ENCODE results near the gene CADPS2. TPM values are rescaled to one million over a fixed set of nuclear protein-coding genes. Genes with fewer than 3 reads are reported as not detected.

Gene CADPS2
- total RNA-seq, 1 donor from 2014 or later: 19.1 TPM

DNA sequence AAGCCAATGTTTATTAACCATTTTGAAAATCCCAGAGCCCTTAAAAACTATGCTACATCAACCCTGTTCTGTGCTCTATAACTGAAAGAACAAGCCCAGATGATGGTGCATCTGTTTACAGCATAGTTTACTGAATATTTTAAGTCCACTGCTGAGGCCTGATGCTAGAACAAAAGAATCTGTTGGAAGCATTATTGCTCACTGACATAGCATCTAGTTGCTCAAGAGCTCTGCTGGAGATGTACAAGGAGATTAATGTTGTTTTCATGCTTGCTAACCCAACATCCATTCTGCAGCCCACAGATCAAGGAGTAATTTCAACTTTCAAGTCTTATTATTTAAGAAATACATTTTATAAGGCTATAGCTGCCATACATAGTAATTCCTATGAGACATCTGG is 400.4 kb downstream of the CADPS2 start:
- Mint-ChIP-seq H3K4me1 (no peaks in the 10 kb centered on the region), H3K36me3 (no peaks in the 10 kb centered on the region), H3K27me3 (ENCODE audit: insufficient read depth, low read depth) (no peaks in the 10 kb centered on the region), H3K27ac (no peak overlapping the region), H3K9me3 (no peaks in the 10 kb centered on the region), H3K4me3 (no peak overlapping the region)
- Histone ChIP-seq H3K4me1 (peaks cover 7% of the 10 kb centered on the region), H3K9me3 (ENCODE audit: low read depth) (no peaks in the 10 kb centered on the region), H3K36me3 (no peaks in the 10 kb centered on the region), H3K4me3 (no peak overlapping the region), H2AFZ (replicated peaks) (no peak overlapping the region), H3K27ac (peak overlapping the region; percentile 2), H3K4me2 (no peak overlapping the region), H3K27me3 (no peaks in the 10 kb centered on the region), H3K9ac (no peak overlapping the region), H3F3A (ENCODE audit: low read depth) (peaks cover 15% of the 10 kb centered on the region), H3K79me2 (ENCODE audit: low read depth) (no peaks in the 10 kb centered on the region), H4K20me1 (ENCODE audit: low read depth) (no peaks in the 10 kb centered on the region)
- DNase-seq (ENCODE audit: low spot score): no peak
- TF ChIP-seq CTCF (IDR thresholded peaks at IDR 0.05) (no peak), EZH2phosphoT487 (IDR thresholded peaks at IDR 0.05) (no peak), EZH2 (IDR thresholded peaks at IDR 0.05) (no peak)

GRCh38 chr7:122482212-122482611 is 404.0 kb downstream of the CADPS2 start:
- peaks cover 7% of the 10 kb centered on the region for H3K4me1 ChIP-seq
- H3K9me3 ChIP-seq (ENCODE audit: low read depth): no peaks in the 10 kb centered on the region
- Mint-ChIP-seq H3K9me3 (no peaks in the 10 kb centered on the region), H3K27ac (no peak overlapping the region), H3K27me3 (ENCODE audit: insufficient read depth, low read depth) (no peaks in the 10 kb centered on the region), H3K4me1 (no peaks in the 10 kb centered on the region), H3K36me3 (no peaks in the 10 kb centered on the region), H3K4me3 (no peak overlapping the region)
- no peak overlapping the region for H3K4me3 ChIP-seq
- H3K9ac ChIP-seq: no peak overlapping the region
- H3F3A ChIP-seq (ENCODE audit: low read depth): peaks cover 15% of the 10 kb centered on the region
- H2AFZ ChIP-seq (replicated peaks): no peak overlapping the region
- no peaks in the 10 kb centered on the region for H3K27me3 ChIP-seq
- no peak overlapping the region for H3K27ac ChIP-seq
- no peaks in the 10 kb centered on the region for H3K79me2 ChIP-seq (ENCODE audit: low read depth)
- H3K36me3 ChIP-seq: no peaks in the 10 kb centered on the region
- no peak for DNase-seq (ENCODE audit: low spot score)
- no peak overlapping the region for H3K4me2 ChIP-seq
- H4K20me1 ChIP-seq (ENCODE audit: low read depth): no peaks in the 10 kb centered on the region
- TF ChIP-seq EZH2 (IDR thresholded peaks at IDR 0.05) (no peak), CTCF (IDR thresholded peaks at IDR 0.05) (no peak), EZH2phosphoT487 (IDR thresholded peaks at IDR 0.05) (no peak)

DNA sequence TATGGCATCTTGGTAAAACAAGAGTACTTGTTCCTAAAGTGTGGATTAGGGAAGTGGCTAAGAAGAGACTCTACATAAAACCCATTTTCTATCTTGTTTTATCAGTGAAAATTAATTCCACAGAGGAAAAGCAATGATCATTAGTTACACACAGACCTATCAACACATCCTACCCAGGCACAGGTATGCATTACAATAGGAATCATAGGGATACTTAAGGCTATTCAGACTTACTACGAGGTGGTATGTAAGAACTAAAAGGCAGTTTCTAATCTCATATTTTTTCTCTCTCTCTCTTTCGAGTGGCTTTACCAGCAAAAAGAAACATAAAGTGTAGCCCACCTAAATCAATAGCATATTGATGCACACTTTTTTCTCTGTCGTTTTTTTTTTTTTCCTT is 415.4 kb downstream of the CADPS2 start:
- Histone ChIP-seq H3F3A (ENCODE audit: low read depth) (peaks cover 23% of the 10 kb centered on the region), H3K9me3 (ENCODE audit: low read depth) (no peaks in the 10 kb centered on the region), H3K4me2 (no peak overlapping the region), H3K4me1 (peaks cover 63% of the 10 kb centered on the region), H3K79me2 (ENCODE audit: low read depth) (no peaks in the 10 kb centered on the region), H4K20me1 (ENCODE audit: low read depth) (no peaks in the 10 kb centered on the region), H3K4me3 (no peak overlapping the region), H3K27me3 (no peaks in the 10 kb centered on the region), H3K27ac (no peak overlapping the region), H2AFZ (replicated peaks) (no peak overlapping the region), H3K9ac (no peak overlapping the region), H3K36me3 (no peaks in the 10 kb centered on the region)
- Mint-ChIP-seq H3K4me1 (peaks cover 45% of the 10 kb centered on the region), H3K27me3 (ENCODE audit: insufficient read depth, low read depth) (no peaks in the 10 kb centered on the region), H3K27ac (no peak overlapping the region), H3K9me3 (no peaks in the 10 kb centered on the region), H3K36me3 (no peaks in the 10 kb centered on the region), H3K4me3 (no peak overlapping the region)
- DNase-seq (ENCODE audit: low spot score): no peak
- TF ChIP-seq CTCF (IDR thresholded peaks at IDR 0.05) (no peak), EZH2 (IDR thresholded peaks at IDR 0.05) (no peak), EZH2phosphoT487 (IDR thresholded peaks at IDR 0.05) (no peak)

Measured in neural progenitor cell (in vitro differentiated cells).